Activated T-cell treated with anti-CD3 and anti-CD28 coated beads, Interleukin-2, amount 50 U/mL, for 4 hours (primary cell): ENCODE results near the gene NT5C2. TPM values are rescaled to one million over a fixed set of nuclear protein-coding genes. Genes with fewer than 3 reads are reported as not detected.
A peak's percentile ranks its signal among the peaks of the same experiment; 100 is the strongest.
"Not testable (repeated sequence)": the region's sequence is repeated elsewhere in the genome, so short reads cannot be mapped to it uniquely, and the experiment has no call there.

ENCODE experiments used
- ATAC-seq, 2 donors: fragments of 200-7000 bp; cut with Tn5 transposase; one replicate each; pipeline ENCODE4 v1.10.0; 2021
- DNase-seq: peaks from one replicate; pipeline ENCODE4 v3.0.0-alpha.2; 2020
- H3K27me3 Mint-ChIP-seq: one replicate; pipeline ENCODE4 v1.8.0; 2021; ENCODE audit warnings: low read depth, mixed read lengths
- H3K36me3 Mint-ChIP-seq: one replicate; pipeline ENCODE4 v1.8.0; 2022; ENCODE audit warnings: mixed read lengths; ENCODE audit not compliant: insufficient read depth
- H3K4me1 Mint-ChIP-seq: one replicate; pipeline ENCODE4 v1.8.0; 2021; ENCODE audit warnings: low read depth, mixed read lengths
- H3K4me3 Mint-ChIP-seq: one replicate; pipeline ENCODE4 v1.8.0; 2021; ENCODE audit warnings: mild to moderate bottlenecking, moderate library complexity, mixed read lengths
- H3K9me3 Mint-ChIP-seq: one replicate; pipeline ENCODE4 v1.8.0; 2021; ENCODE audit warnings: mixed read lengths
- total RNA-seq, 3 donors: library from RNA; stranded (reverse); gene quantifications; one replicate each; pipeline ENCODE4 v1.2.1, GENCODE V29; 2021

Gene NT5C2
- total RNA-seq, 3 donors from 2014 or later: 34.7 to 45.9 (median 41.3) TPM

DNA sequence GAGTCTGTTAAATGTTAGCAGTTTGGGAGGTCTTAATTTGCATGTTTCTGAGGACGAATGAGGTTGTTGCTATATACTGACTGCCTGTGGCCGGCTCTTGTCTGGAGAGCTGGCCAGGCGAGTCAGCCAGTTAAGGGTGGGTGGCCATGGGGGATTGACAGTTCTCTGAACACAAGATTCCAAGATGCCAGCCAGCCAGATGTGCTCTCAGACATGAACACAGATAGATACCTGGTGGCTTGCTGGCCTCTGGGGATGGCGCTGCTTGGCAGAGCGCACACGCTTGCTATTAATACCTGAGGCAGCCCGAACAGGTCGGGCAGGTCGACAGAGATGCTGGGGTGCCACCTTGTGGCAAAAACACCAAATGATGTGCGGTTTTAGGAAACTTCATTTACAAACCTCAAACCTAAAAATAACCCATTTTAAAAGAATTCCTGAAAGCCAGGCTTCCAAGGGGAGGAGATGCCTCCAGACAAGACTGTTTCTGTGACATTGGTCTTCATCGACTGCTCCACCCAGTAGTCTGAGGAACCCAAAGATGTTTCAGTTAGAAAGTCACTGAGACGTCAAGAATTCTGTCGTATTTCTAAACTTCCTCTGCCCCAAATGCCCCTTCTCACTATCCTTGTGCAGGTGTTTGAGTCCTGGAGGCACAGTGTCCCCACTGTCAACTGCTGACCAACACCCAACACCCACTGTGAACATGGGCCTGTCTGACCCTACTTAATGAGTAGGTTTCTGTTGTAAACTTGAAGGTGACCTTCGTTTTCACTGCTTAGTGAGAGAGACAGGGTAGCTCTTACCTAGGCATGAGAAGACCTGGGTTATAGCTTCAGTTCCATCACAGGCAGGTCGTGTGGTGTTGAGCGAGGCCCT, 123.4 kb downstream of the NT5C2 start:
- Mint-ChIP-seq H3K9me3 (no peaks in the 10 kb centered on the region), H3K27me3 (no peaks in the 10 kb centered on the region), H3K36me3 (peaks cover 7% of the 10 kb centered on the region), H3K4me3 (no peak overlapping the region), H3K4me1 (peaks cover 29% of the 10 kb centered on the region)
- DNase-seq: peak; percentile 62
- peak; percentile 86 to 88 for ATAC-seq

DNA sequence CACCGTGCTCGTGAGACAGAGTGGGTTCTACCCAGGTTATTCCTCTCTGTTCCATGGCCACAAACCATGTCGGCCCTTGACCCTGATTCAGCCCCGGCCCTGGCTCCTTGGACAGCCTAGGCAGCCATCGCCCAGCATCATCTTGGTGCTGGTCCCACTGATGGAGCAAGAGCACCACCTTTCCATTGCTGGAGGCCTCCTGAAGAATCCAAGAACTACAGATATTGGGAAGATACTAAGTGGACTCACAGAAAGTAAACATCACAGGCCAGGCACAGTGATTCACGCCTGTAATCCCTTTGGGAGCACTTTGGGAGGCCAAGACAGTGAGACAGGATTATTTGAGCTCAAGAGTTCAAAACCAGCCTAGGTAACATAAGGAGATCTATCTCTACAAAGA, 125.1 kb downstream of the NT5C2 start:
- ATAC-seq: no peak
- peaks cover 6% of the 10 kb centered on the region for H3K36me3 Mint-ChIP-seq
- H3K4me3 Mint-ChIP-seq: no peak overlapping the region
- no peaks in the 10 kb centered on the region for H3K27me3 Mint-ChIP-seq
- DNase-seq: no peak
- H3K4me1 Mint-ChIP-seq: peaks cover 29% of the 10 kb centered on the region
- no peaks in the 10 kb centered on the region for H3K9me3 Mint-ChIP-seq

DNA sequence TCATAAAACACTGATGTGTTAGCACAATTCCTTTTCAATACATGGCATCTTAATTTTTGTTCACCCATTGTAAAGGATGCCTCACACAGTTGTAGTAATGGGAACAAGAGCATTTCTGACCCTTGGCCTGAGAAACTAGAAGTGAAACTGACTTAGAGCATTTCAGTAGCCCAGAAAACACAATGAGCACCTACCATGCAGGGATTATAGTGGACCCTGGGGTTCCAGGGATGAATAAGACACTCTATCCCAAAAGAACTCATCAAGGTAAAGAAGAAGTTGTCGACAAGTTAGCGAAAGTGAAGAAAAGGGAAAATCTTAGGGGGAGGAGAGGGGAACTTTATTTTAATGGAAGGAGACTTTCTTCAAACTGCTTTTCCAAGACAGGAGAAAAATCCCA, 125.6 kb downstream of the NT5C2 start:
- ATAC-seq: no peak
- H3K36me3 Mint-ChIP-seq: peaks cover 6% of the 10 kb centered on the region

DNA sequence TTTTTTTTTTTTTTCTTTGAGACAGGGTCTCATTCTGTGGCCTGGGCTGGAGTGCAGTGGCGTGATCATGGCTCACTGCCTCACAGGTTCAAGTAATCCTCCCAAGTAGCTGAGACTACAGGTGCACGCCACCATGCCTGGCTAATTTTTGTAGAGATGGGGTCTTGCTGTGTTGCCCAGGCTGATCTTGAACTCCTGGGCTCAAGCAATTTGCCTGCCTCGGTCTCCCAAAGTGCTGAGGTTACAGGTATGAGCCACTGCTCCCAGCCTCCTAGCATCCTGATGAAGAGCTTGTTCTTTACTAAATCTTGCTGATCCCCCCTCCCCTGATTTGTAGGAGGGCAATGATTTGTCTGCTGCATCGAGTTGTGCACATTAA, 126.0 kb downstream of the NT5C2 start:
- ATAC-seq, H3K4me3 Mint-ChIP-seq, H3K27me3 Mint-ChIP-seq, H3K9me3 Mint-ChIP-seq, H3K36me3 Mint-ChIP-seq, DNase-seq: not testable (repeated sequence)
- H3K4me1 Mint-ChIP-seq: peaks cover 29% of the 10 kb centered on the region

More for the DNA sequence above, 125.6 kb downstream of the NT5C2 start:
- no peak for DNase-seq
- H3K9me3 Mint-ChIP-seq: no peaks in the 10 kb centered on the region
- H3K27me3 Mint-ChIP-seq: no peaks in the 10 kb centered on the region
- peaks cover 29% of the 10 kb centered on the region for H3K4me1 Mint-ChIP-seq
- no peak overlapping the region for H3K4me3 Mint-ChIP-seq

DNA sequence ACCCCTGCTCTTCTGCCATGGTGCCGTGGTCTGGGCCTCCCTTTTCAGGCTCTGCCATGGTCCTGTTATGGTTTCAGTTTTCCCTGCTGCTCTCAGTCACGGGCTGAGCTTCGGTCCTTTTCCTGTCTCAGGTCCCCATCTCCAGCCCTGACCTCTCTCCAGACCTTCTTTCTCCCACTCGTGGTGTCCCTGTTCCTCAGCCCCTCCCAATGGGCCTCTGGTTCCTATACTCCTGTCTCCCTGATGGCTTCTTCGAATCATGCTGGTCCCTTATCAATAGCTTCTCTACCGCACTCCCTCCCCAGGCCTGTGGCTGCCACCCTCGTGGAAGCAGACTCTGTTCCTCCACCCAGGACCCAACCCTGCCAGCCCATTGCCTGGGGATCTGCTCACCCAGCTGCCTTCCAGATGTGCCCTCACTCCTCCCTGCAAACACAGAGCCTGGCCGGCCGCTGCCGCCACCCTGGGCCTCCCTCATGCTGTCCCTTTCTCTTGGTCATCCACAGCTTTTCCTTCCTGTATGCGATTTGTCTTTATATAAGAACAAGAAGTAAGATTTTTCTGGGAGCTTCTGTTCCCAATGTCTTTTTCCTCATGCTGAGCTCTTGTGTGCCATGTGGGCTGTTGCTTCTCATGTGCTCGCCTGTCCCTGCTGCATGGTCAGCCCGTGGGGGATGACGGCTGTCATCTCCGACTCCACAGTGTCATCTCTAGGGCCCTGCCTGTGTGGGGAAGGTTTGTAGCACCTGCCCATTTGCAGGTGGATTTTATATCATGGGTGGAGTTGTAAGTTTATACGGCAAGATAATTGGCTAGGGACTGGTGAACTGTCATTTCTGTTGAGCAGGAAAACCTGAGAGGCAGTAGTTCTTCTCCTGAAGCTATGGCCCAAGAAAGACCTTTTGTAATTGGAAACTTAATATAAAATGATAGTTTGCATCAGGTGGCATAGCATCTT, 126.7 kb downstream of the NT5C2 start:
- DNase-seq (no peak), ATAC-seq (no peak)
- Mint-ChIP-seq H3K4me3 (no peak overlapping the region), H3K4me1 (peaks cover 26% of the 10 kb centered on the region), H3K9me3 (no peaks in the 10 kb centered on the region), H3K36me3 (peaks cover 6% of the 10 kb centered on the region), H3K27me3 (no peaks in the 10 kb centered on the region)

DNA sequence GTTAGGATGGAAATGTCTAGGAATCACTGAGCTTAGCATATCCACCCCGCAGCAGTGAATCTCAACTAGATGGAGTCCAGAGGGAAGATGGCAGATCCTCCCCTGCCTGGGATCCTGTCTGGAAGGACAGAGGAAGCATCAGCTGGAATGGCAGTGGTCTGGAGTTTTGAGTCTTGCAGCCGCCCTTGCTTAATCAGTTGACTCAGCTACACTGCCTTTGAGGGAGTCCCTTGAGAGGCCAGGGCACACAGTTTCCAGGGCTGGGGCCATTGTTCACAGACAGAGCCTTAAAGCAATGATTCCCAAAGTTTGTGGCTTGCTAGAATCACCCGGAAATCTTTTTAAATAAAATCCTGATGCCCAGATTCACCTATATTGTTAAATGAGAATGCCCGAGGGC, 128.1 kb downstream of the NT5C2 start:
- ATAC-seq (no peak), DNase-seq (no peak)
- H3K36me3 Mint-ChIP-seq: peaks cover 6% of the 10 kb centered on the region
- no peak overlapping the region for H3K4me3 Mint-ChIP-seq
- no peaks in the 10 kb centered on the region for H3K9me3 Mint-ChIP-seq
- H3K27me3 Mint-ChIP-seq: no peaks in the 10 kb centered on the region
- H3K4me1 Mint-ChIP-seq: peaks cover 14% of the 10 kb centered on the region

DNA sequence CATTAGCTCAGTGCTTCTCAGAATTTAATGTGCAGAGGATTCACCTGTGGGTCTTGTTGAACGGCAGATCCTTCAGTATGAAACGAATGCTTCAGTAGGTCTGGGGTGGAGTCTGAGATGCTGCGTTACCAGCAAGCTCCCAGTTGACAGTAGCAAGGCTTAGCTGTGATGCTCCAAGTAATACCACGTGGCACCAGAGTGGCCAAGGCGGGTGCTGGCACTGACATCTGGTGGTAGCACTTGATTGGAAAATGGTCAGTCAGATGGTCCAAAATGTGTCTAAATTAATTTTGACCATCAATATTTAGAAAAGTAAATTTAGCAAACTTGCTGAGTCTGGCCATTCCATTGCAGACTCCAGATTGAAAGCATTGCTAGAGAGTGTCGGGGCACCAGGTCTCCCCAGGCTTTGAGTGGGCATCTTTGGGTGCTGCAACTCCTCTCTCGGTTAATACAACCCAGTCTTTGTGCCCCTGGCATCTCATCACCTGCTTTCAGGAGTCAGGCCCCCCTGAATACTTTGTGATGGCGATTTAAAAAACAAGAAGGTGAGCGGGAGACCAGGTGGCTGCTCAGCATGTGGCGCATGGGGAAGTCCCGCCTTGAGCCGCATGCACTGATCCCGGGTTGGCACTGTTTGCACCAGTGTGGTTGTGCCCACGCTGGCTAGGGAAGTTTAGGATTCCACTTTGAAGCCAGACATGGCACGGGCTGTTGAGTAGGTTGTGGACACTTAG, 130.1 kb downstream of the NT5C2 start:
- Mint-ChIP-seq H3K4me3 (no peak overlapping the region), H3K4me1 (no peaks in the 10 kb centered on the region), H3K9me3 (no peaks in the 10 kb centered on the region), H3K36me3 (peaks cover 6% of the 10 kb centered on the region), H3K27me3 (no peaks in the 10 kb centered on the region)
- DNase-seq: no peak
- no peak for ATAC-seq

DNA sequence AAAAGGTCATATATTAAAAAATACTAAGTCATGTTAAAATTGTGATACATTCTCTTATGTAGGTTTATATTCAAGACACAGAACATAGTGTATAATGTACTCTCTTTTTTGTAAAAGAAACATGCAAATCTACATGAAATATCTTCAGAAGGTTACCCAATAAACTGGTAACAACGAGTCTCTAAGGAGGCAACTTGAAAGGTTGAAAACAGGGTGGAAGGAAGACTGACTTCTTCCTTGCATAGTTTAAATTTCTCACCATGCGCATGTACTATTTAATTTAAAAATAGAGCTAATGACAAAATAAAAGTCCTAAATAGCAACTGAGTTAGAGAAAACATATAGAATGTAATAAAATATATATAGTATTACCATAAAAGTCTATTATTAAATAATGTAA, 132.5 kb downstream of the NT5C2 start:
- DNase-seq (no peak), ATAC-seq (no peak)
- peaks cover 12% of the 10 kb centered on the region for H3K36me3 Mint-ChIP-seq
- H3K4me3 Mint-ChIP-seq: no peak overlapping the region
- H3K9me3 Mint-ChIP-seq: no peaks in the 10 kb centered on the region
- H3K27me3 Mint-ChIP-seq: no peaks in the 10 kb centered on the region
- H3K4me1 Mint-ChIP-seq: no peaks in the 10 kb centered on the region

DNA sequence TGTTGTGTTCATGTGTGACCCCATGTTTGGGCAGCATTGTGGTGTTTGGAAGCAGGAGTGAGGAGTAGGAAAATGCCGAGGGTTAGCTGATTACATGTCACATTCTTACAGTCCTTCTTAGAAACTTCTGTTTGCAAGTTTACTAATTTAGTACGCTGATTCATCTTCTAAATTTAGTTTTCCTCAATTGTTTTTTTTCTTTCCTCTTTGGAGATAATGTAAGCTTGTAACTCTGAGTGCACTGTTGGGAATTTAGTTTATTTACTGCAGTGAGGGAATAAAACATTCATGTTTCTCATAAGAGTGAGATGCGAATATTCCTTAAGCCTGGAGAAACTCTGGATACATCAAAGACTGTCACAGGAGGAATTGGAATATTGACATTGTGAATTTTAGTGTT, 135.0 kb downstream of the NT5C2 start:
- no peaks in the 10 kb centered on the region for H3K9me3 Mint-ChIP-seq
- no peak for DNase-seq
- no peaks in the 10 kb centered on the region for H3K27me3 Mint-ChIP-seq
- no peak overlapping the region for H3K4me3 Mint-ChIP-seq
- no peak for ATAC-seq
- peaks cover 8% of the 10 kb centered on the region for H3K36me3 Mint-ChIP-seq
- peaks cover 18% of the 10 kb centered on the region for H3K4me1 Mint-ChIP-seq

DNA sequence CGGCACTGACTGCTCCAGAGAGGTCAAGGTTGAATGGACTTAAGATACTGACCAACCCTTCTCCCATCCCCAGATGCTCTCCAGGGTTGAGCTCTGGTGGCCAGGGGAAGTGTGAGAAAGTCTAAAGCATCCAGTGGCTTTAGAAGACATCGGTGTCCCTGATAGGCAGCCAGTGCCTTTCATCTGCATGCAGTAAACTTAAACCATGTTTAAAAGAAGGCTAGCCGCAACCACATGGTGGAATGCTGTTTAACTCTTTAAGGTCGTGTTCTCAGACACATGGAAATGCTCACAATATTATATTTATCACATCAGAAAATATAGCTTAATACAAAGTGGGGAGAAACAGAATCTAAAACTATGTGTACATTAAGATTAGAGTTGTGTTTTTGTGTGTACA, 138.0 kb downstream of the NT5C2 start:
- no peaks in the 10 kb centered on the region for H3K9me3 Mint-ChIP-seq
- DNase-seq: no peak
- H3K27me3 Mint-ChIP-seq: no peaks in the 10 kb centered on the region
- peaks cover 18% of the 10 kb centered on the region for H3K4me1 Mint-ChIP-seq
- ATAC-seq: no peak
- no peak overlapping the region for H3K4me3 Mint-ChIP-seq
- peaks cover 8% of the 10 kb centered on the region for H3K36me3 Mint-ChIP-seq

DNA sequence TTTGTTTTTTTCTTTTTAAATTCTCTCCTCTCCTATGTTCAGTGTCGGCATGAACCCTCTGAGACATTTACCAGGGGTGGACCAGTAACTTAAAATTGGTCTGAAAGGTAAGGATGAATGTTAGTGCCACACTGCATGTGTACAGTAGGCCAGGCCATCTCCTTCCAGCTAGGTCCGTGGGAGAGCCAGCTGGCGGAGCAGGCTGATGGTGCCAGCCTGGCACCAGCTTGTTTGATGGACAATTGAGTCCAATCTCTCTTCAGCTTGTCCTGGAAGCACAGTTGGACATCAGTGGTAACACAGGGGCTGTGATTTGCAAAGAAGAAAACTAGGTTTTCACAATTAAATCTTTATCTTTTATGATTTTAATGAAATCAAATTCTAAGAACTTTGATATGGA, 138.5 kb downstream of the NT5C2 start:
- Mint-ChIP-seq H3K36me3 (peaks cover 8% of the 10 kb centered on the region), H3K4me3 (peak overlapping the region; percentile 86), H3K27me3 (no peaks in the 10 kb centered on the region), H3K9me3 (no peaks in the 10 kb centered on the region), H3K4me1 (peaks cover 18% of the 10 kb centered on the region)
- DNase-seq (no peak), ATAC-seq (no peak)

DNA sequence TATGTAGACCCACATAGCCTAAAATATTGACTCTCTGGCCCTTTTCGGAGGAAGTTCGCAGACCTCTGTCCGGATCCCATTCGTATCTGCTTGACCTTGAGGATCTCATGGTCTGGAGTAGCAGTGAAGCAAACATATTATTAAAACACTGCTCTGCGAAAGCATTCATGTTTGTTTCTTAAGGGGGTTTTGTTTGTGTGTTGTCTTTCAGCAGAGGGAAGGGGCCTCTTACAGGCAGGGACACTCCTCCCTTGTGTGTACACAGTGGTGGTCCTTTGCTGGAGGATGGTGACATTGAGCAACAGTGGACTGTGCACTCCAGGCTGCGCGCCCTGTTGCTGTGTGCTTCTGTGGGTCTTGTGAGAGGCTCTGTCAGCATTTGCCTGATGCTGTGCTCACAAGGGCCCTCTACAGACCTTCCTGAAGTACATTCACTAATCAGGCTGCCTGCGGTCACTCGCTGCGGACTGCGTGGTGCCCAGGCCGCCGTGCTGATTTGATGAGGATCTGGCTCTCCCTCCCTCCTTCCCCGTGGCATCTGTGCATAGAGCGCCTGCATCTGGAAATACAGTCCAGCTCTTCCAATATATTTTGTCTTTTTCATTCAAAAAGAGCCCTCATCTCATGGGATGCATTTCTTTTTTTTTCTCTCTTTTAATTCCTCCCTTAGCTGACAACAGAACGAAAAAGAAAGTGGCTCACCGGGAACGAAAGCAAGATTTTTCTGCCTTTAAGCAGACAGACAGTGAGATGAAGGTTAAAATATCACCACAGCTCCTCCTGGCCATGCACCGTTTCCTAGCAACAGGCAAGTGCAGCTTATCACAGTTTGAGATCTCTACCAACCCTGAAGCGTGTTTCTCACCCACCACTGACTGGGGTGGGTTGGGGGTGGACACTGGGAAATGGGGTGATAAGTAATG, 139.2 kb downstream of the NT5C2 start:
- DNase-seq (no peak), ATAC-seq (peak; percentile 82 to 88)
- Mint-ChIP-seq H3K4me1 (peaks cover 18% of the 10 kb centered on the region), H3K4me3 (peak overlapping the region; percentile 86), H3K36me3 (peaks cover 8% of the 10 kb centered on the region), H3K9me3 (no peaks in the 10 kb centered on the region), H3K27me3 (no peaks in the 10 kb centered on the region)

DNA sequence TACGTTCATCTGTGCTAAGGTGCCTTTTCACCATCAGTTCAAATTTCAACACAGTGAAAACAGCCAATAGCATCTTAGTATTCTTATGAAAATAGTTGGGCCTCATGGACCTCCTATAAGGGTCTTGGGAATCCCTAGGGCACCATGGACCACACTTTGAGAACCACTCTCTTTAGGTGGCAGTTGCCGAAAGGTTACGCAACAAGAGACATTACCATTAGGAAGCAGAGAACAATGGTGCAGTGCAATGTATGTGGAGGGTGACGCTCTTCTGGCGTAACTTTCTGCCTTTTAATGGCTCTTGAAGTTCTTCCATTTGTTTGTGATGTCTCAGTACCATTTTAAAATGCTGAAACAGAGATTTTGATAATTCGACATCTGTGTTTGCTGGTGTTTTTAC, 143.8 kb downstream of the NT5C2 start:
- Mint-ChIP-seq H3K9me3 (no peaks in the 10 kb centered on the region), H3K4me3 (no peak overlapping the region), H3K36me3 (no peaks in the 10 kb centered on the region), H3K27me3 (no peaks in the 10 kb centered on the region), H3K4me1 (peaks cover 11% of the 10 kb centered on the region)
- no peak for ATAC-seq
- no peak for DNase-seq
